CD14-positive monocyte (primary cell): ENCODE data around the gene CSF3. TPM values are rescaled to one million over a fixed set of nuclear protein-coding genes. Genes with fewer than 3 reads are reported as not detected.
A peak's percentile ranks its signal among the peaks of the same experiment; 100 is the strongest.

Experiments used
- DNase-seq, 3 donors: peaks; one replicate each; pipeline ENCODE4 v3.0.0-alpha.2; 2011 to 2022
- H2AFZ ChIP-seq: 2 replicates; pipeline ENCODE4 v1.6.0; 2012; ENCODE audit warnings: mild to moderate bottlenecking, low read depth, low read length, inconsistent platforms; ENCODE audit not compliant: insufficient read depth, poor library complexity, severe bottlenecking
- H3K27ac ChIP-seq, 2 donors: 1 replicate in 1 of 2; 2 replicates in 1 of 2; pipeline ENCODE4 v1.5.1; 2012 to 2013; ENCODE audit warnings: low read length in 2 of 2, control low read depth in 1 of 2, inconsistent platforms in 1 of 2, low read depth in 1 of 2, mild to moderate bottlenecking in 1 of 2
- H3K27me3 ChIP-seq, 2 donors: one replicate each; pipeline versions ENCODE4 v1.6.0 to v1.6.1; 2011 to 2013; ENCODE audit warnings: low read length in 2 of 2; ENCODE audit not compliant: control insufficient read depth in 2 of 2, insufficient read depth in 2 of 2
- H3K36me3 ChIP-seq, 2 donors: replicated peaks in 1 of 2; 1 replicate in 1 of 2; 2 replicates in 1 of 2; pipeline versions ENCODE4 v1.5.1 to v1.6.1; 2012 to 2013; ENCODE audit warnings: low read length in 2 of 2, control low read depth in 1 of 2, inconsistent platforms in 1 of 2, mild to moderate bottlenecking in 1 of 2; ENCODE audit not compliant: insufficient read depth in 2 of 2, control insufficient read depth in 1 of 2
- H3K4me1 ChIP-seq, 2 donors: 1 replicate in 1 of 2; 2 replicates in 1 of 2; pipeline versions ENCODE4 v1.5.1 to v1.6.1; 2012 to 2013; ENCODE audit warnings: low read length in 2 of 2, control low read depth in 1 of 2, inconsistent platforms in 1 of 2, mild to moderate bottlenecking in 1 of 2, moderate library complexity in 1 of 2; ENCODE audit not compliant: insufficient read depth in 2 of 2, control insufficient read depth in 1 of 2
- H3K4me2 ChIP-seq: replicated peaks from 2 replicates; pipeline ENCODE3; 2012; ENCODE audit warnings: low read length, moderate library complexity, mild to moderate bottlenecking; ENCODE audit not compliant: poor library complexity, severe bottlenecking; ENCODE audit errors: extremely low read depth
- H3K4me3 ChIP-seq, 3 experiments: fragments of 200-600 bp in 1 of 3; sonication (generic) in 1 of 3; replicated peaks in 1 of 3; 1 replicate in 2 of 3; 2 replicates in 1 of 3; pipeline ENCODE4 v1.5.1; 2011 to 2013; ENCODE audit warnings: low read length in 3 of 3, mild to moderate bottlenecking in 3 of 3, control low read depth in 2 of 3, low read depth in 2 of 3, inconsistent platforms in 1 of 3, moderate library complexity in 1 of 3
- H3K79me2 ChIP-seq: 2 replicates; pipeline ENCODE4 v1.6.0; 2012; ENCODE audit warnings: mild to moderate bottlenecking, control low read depth, inconsistent platforms, low read length, moderate library complexity; ENCODE audit not compliant: insufficient read depth
- H3K9ac ChIP-seq: 2 replicates; pipeline ENCODE4 v1.6.0; 2017; ENCODE audit warnings: low read length, mild to moderate bottlenecking; ENCODE audit not compliant: insufficient read depth, poor library complexity, severe bottlenecking
- H3K9me3 ChIP-seq, 2 donors: replicated peaks in 1 of 2; 1 replicate in 1 of 2; 2 replicates in 1 of 2; pipeline versions ENCODE4 v1.5.1 to v1.6.1; 2012 to 2013; ENCODE audit warnings: low read length in 2 of 2, control low read depth in 1 of 2; ENCODE audit not compliant: control insufficient read depth in 1 of 2, insufficient read depth in 1 of 2
- H4K20me1 ChIP-seq: 2 replicates; pipeline ENCODE4 v1.6.0; 2012; ENCODE audit warnings: mild to moderate bottlenecking, low read length, control low read depth, moderate library complexity; ENCODE audit not compliant: insufficient read depth
- H3K27ac Mint-ChIP-seq, 7 donors: one replicate each; pipeline ENCODE4 v1.8.0; 2020; ENCODE audit warnings: mild to moderate bottlenecking in 7 of 7, mixed read lengths in 7 of 7, moderate library complexity in 6 of 7, inconsistent platforms in 2 of 7
- H3K27me3 Mint-ChIP-seq, 3 donors: one replicate each; pipeline ENCODE4 v1.8.0; 2021 to 2022; ENCODE audit warnings: low read depth in 3 of 3, mild to moderate bottlenecking in 3 of 3, mixed read lengths in 3 of 3, moderate library complexity in 3 of 3, inconsistent platforms in 1 of 3
- H3K36me3 Mint-ChIP-seq, 2 donors: one replicate each; pipeline ENCODE4 v1.8.0; 2020; ENCODE audit warnings: mixed read lengths in 2 of 2, inconsistent platforms in 1 of 2, mild to moderate bottlenecking in 1 of 2
- H3K4me1 Mint-ChIP-seq: one replicate; pipeline ENCODE4 v1.8.0; 2020; ENCODE audit warnings: mild to moderate bottlenecking, mixed read lengths
- H3K4me3 Mint-ChIP-seq, 2 donors: one replicate each; pipeline ENCODE4 v1.8.0; 2020; ENCODE audit warnings: mild to moderate bottlenecking in 2 of 2, mixed read lengths in 2 of 2, moderate library complexity in 1 of 2
- H3K9me3 Mint-ChIP-seq, 7 donors: one replicate each; pipeline ENCODE4 v1.8.0; 2020 to 2022; ENCODE audit warnings: mixed read lengths in 7 of 7, mild to moderate bottlenecking in 6 of 7, moderate library complexity in 6 of 7, inconsistent platforms in 2 of 7
- CTCF ChIP-seq: fragments of 200-600 bp; IDR thresholded peaks from one replicate; pipeline ENCODE4 v1.8.0; 2022; ENCODE audit warnings: antibody characterized with exemption, mild to moderate bottlenecking
- WGBS: methylation state at CpG from one replicate; pipeline ENCODE4 v1.1.5; 2013; ENCODE audit warnings: missing lambda C conversion rate; ENCODE audit not compliant: insufficient coverage; 5-methylcytosine and 5-hydroxymethylcytosine counted together
- intact Hi-C, 2 donors: fragments of 100-400 bp; cut with micrococcal nuclease; formaldehyde crosslinking; loops; one replicate each; pipeline versions ENCODE4 v1.15.0 to v1.15.1; 2023
- polyA plus RNA-seq, 3 donors: library from polyadenylated mRNA; depleted of rRNA in 1 of 3; unstranded in 2 of 3; stranded (reverse) in 1 of 3; fragments of 300-500 nt in 2 of 3; fragments of >200 nt in 1 of 3; fragmentation: Illumina TruSeq in 2 of 3; gene quantifications; 1 replicate in 2 of 3; 2 replicates in 1 of 3; pipeline ENCODE4 v1.2.3, GENCODE V29; 2012 to 2021

CSF3 gene
- polyA plus RNA-seq, 3 donors, result not detected

- H3K36me3 ChIP-seq, result peaks cover 20 to 22% of the 10 kb centered on the region in 2 donors
- peaks cover 9% of the 10 kb centered on the region for H4K20me1 ChIP-seq
- peak within 1 kb of the TSS; percentile 91 to 97 for H3K4me3 Mint-ChIP-seq
- H3K79me2 ChIP-seq, result peaks cover 30% of the 10 kb centered on the region
- peaks cover 25% of the 10 kb centered on the region for H3K4me1 Mint-ChIP-seq
- peaks cover 0 to 2% (median 2%) of the 10 kb centered on the region in 3 donors for H3K27me3 Mint-ChIP-seq
- H3K9me3 ChIP-seq, result no peaks in the 10 kb centered on the region
- H3K4me2 ChIP-seq, result peak within 1 kb of the TSS; percentile 92
- peak within 1 kb of the TSS; percentile 82 to 94 for H3K27ac ChIP-seq
- peak within 1 kb of the TSS; percentile 83 to 93 (median 89) for H3K4me3 ChIP-seq
- peak within 1 kb of the TSS; percentile 99 for H3K9ac ChIP-seq
- H3K27me3 ChIP-seq, result no peaks in the 10 kb centered on the region
- intact Hi-C loops, result loop anchor here (1.0 to 10.0 kb wide), 4 partner anchors 21 to 56 kb away; partner anchors contain the start of genes LRRC3C (in 2 of the 2) and ORMDL3 (in 2 of the 2)
- H3K36me3 Mint-ChIP-seq, result peaks cover 18 to 22% of the 10 kb centered on the region in 2 donors
- peak; percentile 99 for DNase-seq
- H3K9me3 Mint-ChIP-seq, result no peaks in the 10 kb centered on the region
- peak; percentile 73 for TF ChIP-seq CTCF
- peak within 1 kb of the TSS; percentile 94 to 98 (median 96) for H3K27ac Mint-ChIP-seq
- H2AFZ ChIP-seq, result peak within 1 kb of the TSS; percentile 95
- under 1% methylated on average over 83 of the region's 84 CpGs for WGBS
- H3K4me1 ChIP-seq, result peaks cover 27 to 31% of the 10 kb centered on the region in 2 donors
Measured at GRCh38 chr17:39980351-39981206, 34.7 kb upstream of the CSF3 start, which contains the start of gene PSMD3. PSMD3 (plus strand) TSS chr17:39980807; CDS start chr17:39980971, 164 bp downstream.

GRCh38 chr17:39981207-39981741 is 34.0 kb upstream of the CSF3 start:
- Mint-ChIP-seq H3K9me3 (no peaks in the 10 kb centered on the region), H3K4me1 (peaks cover 25% of the 10 kb centered on the region), H3K4me3 (peak overlapping the region; percentile 91 to 97), H3K27ac (peak overlapping the region; percentile 94 to 98 (median 96)), H3K27me3 (peaks cover 0 to 2% (median 2%) of the 10 kb centered on the region in 3 donors), H3K36me3 (peaks cover 25 to 29% of the 10 kb centered on the region in 2 donors)
- Histone ChIP-seq H2AFZ (peak overlapping the region; percentile 78), H3K9ac (peak overlapping the region; percentile 99), H3K79me2 (peaks cover 30% of the 10 kb centered on the region), H3K9me3 (no peaks in the 10 kb centered on the region), H3K4me1 (peaks cover 27 to 31% of the 10 kb centered on the region in 2 donors), H4K20me1 (peaks cover 9% of the 10 kb centered on the region), H3K27ac (peak overlapping the region; percentile 82 to 94), H3K27me3 (no peaks in the 10 kb centered on the region), H3K4me2 (peak overlapping the region; percentile 92), H3K4me3 (peak overlapping the region; percentile 83 to 93 (median 89)), H3K36me3 (peaks cover 27 to 29% of the 10 kb centered on the region in 2 donors)
- intact Hi-C loops, result loop anchor here (2.0 to 10.0 kb wide), 3 partner anchors 28 to 56 kb away; partner anchors contain the start of genes LRRC3C (in 2 of the 2) and ORMDL3 (in 2 of the 2)
- 0% methylated on average over 11 of the region's 15 CpGs for WGBS
- no peak for TF ChIP-seq CTCF
- DNase-seq, result no peak
